Endometrium (tissue), 2 donors: ENCODE results near the gene MAP6.

Experiments
- FAIRE-seq: peaks from 2 replicates; lab custom pipeline; 2012; peaks lifted over from hg19 to GRCh38; lab: Jason Lieb, UNC
- donor health status: control.
- donor health status: control.

The MAP6 gene

GRCh38 chr11:75665990-75666389, 2.8 kb downstream of the MAP6 start:
- no peak for FAIRE-seq

- FAIRE-seq: no peak
These were observed 3.7 kb downstream of the MAP6 start for GRCh38 chr11:75665126-75665525.

- FAIRE-seq: no peak
These were observed 4.4 kb downstream of the MAP6 start for GRCh38 chr11:75664389-75664788.

GRCh38 chr11:75663808-75664207, 5.0 kb downstream of the MAP6 start:
- no peak for FAIRE-seq

- no peak for FAIRE-seq
These were observed 9.0 kb downstream of the MAP6 start for GRCh38 chr11:75659836-75660235.

- no peak for FAIRE-seq
These were observed 12.7 kb downstream of the MAP6 start for GRCh38 chr11:75656044-75656727.

- no peak for FAIRE-seq
These were observed 13.2 kb downstream of the MAP6 start for GRCh38 chr11:75655605-75656004.

DNA sequence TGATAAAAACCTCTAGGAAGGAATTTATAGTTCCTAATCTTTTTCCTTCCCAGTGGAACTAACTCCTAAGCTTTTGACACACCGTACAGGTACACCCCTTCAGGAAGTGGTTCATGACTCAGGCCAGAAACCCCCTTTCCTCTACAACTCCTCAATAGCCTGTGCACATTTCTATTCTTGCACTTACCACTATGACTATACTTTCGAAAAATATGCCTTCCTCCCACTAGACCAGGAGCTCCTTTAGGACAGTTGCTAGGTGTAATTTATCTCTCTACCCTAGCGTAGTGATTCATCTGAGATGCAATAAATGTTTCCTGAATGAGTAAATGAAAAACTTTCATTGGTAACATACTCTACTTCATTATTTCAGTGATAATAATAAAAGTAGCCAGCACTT, 14.5 kb downstream of the MAP6 start:
- no peak for FAIRE-seq

- no peak for FAIRE-seq
These were observed 15.3 kb downstream of the MAP6 start for GRCh38 chr11:75653532-75653931.

- FAIRE-seq: no peak
These were observed 15.9 kb downstream of the MAP6 start for GRCh38 chr11:75652936-75653335.

GRCh38 chr11:75651218-75651617, 17.6 kb downstream of the MAP6 start:
- FAIRE-seq: no peak

DNA sequence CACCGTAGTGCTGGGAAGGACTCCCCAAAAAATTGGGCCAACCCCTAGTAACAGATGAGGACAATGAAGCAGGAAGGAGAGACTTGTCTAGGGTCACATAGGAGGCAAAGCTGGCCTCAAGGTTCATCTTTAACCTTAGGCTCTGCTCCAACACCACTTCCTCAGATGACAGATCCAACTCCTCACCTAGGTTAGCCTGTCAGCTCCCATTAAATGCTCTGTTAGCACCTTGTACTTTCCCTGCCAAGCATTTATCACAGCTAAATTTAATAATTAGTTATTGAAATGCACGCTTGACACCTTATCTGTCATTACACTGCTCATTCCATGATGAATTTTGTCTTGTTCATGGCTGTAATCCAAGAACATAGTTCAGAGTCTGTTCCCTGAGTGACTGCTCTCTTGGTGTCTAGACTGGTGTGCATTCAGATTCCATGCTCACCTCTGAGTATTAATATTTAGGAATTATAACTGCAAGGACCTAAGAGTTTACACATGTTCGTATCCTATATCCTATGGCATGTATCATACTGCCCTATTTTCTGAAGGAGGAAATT, 18.6 kb downstream of the MAP6 start:
- FAIRE-seq: no peak

DNA sequence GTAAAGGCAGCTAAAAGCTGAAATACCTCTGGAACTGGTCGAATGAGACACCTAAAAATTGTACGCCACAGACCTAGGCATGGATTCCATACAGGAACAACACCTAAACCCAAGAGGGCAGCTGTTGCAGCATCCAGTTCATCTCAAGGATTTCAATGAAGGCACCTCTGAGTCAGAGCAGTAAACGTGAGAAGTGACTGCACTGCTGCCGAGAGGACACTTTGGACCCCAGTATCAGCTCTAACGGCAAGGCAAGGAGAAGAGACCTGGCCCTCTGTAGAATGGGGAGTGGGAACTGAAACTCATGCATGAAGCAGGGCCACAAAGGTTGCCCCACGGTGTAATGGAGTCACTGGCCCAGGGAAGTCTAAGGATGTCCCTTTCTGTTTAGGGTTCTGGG, 23.9 kb downstream of the MAP6 start:
- no peak for FAIRE-seq

DNA sequence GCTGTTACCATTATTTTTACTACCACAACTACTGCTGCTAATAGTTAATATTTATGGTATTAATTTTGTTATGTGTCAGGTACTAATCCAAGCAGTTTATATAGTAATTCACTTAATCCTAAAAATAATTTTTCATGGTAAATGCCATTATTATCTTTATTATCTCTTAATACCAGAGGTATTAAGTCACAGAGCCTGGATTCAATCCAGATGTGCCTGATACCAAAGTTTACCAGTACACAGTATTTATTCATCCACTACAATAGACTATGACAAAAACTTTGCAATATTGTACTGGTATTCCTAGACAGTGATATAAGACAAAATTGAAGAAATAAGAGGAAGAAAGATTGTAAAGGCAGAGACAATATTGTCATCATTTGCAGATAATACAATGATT, 24.5 kb downstream of the MAP6 start:
- no peak for FAIRE-seq

DNA sequence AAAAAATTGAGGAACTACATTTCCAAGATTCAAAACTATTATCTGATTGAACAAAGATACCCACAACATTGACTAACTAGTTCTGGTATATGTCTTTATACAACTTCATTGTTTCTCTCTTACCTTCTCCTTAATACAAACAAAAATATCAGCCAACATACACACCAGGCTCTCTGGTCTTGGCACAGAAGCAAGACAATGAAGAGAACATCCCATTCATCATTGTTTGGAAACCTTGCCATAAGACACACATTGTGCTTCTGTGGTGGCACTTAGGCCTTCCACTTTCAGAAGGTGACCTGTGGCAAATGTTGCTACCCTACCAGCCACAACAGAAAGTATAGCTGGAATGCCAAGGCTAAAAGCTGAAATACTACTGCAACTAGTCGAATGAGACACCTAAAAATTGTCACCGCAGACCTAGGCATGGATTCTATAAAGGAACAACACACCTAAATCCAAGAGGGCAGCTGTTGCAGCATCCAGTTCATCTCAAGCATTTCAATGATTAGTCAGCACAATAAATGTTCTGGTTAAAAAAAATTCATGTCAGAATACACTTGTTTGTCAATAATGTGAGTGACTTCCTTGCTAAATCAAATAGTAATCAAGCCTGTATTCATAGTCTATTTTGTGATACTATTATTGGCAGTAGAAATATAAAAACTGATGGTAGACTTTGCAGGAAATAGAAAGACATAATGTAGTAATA, 26.3 kb downstream of the MAP6 start:
- FAIRE-seq: no peak

GRCh38 chr11:75639762-75640181, 29.1 kb downstream of the MAP6 start:
- FAIRE-seq: no peak

DNA sequence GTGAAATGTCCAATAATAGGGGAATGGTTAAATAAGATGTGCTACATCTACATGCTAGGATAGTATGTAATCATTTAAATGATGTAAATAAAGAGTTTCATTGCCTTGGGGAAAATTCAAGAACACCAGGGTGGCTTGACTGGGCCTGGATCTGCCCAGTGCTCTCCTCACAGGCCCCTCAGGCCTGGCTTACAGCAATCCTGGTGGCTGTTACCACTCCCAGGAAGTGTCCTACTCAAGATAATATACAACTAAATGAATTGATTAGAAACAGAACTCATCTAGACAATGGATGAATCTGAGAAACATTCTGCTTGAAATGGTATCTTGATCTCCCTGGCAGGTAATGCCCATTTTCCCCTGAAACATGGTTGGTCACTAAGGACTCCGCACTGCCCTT, 30.8 kb downstream of the MAP6 start:
- FAIRE-seq: no peak

DNA sequence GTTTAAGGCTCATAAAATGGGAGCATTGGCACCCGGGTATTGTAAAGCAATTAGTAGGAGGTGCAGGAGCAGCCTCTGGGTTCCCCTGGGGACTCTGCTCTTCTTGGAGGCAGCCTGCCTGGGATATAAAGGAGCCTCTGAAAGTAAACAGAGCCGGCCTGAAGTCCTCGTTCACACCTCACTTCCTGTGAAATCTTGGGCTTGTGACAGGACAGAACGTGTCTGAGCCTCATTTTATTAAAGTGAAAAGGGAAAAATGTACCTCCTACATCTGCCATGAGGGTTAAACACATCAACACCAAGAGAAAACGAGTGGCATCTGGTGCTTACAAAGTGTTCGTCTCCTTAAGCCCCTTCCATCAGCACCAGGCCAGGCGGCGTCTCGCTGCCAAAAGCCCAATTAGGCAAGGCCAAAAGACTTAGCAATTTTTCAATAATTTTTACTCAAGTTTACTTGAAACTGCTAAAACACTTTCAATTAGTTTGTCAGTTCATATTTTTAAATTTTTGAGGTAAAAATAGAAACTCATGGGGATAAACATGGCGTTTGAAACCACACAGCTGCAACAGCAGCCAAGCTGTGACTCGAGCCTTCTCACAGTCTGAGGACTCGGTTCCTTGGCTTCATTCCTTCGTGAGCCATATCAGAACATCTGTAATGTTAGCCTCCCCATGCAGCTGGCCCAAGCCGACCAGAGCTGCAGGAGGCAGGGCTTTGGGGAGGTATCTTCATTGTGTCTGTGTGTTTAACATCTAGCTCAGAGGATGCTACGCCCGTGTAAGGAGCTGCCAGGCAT, 33.6 kb downstream of the MAP6 start:
- no peak for FAIRE-seq

DNA sequence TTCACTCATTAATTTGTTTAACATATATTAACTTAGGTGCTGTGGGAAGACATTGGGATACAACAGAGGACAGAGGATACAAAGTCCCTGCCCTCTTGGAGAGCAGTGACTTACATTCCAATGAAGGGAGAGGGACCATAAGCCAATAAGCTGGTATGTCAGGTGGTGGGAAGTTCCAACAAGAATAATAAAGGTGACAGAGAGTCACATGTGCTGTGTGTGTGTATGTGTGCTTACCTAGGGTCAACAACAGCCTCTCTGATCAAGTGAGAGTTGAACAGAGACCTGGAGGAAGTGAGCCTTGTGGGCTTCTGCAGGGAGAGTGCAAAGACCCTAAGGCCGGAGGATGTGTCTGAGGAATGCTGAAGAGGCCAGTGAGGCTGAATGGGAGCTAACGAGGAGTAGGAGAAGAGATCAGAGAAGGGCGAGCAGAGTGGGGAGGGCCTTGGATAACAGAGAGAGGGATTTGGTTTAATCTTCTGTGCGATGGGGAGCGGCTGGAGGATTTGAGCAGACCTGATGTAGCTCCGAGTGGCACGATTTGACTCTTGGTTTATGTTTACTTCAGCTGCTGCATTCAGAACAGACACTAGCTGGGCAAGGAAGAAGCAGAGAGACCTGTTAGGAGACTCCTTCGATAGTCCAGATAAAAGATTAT, 35.3 kb downstream of the MAP6 start:
- no peak for FAIRE-seq

DNA sequence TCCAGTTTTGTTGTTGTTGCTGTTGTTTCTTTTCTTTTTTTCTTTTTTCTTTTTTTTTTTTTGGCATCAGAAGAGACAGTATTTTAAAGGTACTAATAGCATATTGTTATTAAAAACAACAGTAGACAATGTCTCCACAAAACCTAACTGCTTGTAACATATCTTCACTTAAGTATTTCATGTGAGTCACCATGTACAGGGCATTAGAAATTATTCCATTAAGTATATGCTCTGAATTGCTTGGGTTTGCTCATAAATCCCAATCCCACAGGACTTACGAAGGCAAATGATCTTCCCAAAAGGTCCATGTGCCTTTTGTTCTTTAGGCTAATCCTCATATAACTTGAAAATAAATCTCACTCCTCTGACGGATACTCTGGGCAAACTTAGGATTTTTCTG, 35.9 kb downstream of the MAP6 start:
- FAIRE-seq: no peak

GRCh38 chr11:75632450-75632849, 36.4 kb downstream of the MAP6 start:
- FAIRE-seq: no peak

- no peak for FAIRE-seq
These were observed 37.6 kb downstream of the MAP6 start for GRCh38 chr11:75631086-75631730.
